ENCODE results near the gene TK2.
"Not testable (repeated sequence)": the region's sequence is repeated elsewhere in the genome, so short reads cannot be mapped to it uniquely, and the experiment has no call there.

TK2 gene

GRCh38 chr16:66574081-66574480, 24.2 kb upstream of the TK2 start:
- no peak for DNase-seq (ENCODE audit: extremely low read depth in 1 of 2, low read depth in 1 of 2)

- DNase-seq (ENCODE audit: extremely low read depth in 1 of 2, low read depth in 1 of 2), result no peak
These were observed 22.4 kb upstream of the TK2 start for GRCh38 chr16:66572356-66572755.

DNA sequence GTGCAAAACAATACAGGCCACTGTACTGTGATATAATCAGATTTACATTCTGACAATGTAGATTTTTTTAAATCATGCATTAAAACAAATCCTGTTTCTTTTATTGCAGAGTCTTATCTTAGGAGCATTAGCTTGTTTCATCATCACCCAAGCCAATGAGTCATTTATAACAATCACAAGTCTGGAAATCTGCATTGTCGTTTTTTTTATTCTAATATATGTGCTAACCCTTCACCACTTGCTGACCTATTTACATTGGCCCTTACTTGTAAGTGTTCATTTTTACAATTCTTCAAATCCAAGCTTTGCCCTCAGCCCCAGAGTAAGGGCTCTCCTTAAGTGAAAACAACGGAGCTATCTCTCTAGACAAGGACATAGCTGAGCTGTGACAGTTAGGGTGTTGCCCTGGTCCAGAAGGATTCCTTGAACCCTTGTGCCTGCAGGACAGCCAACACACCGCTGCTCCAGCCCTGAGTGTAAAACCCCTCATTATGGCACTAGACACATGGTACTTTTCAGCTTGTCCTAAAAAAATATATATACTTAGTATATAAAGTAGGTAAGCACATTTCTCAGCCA, 20.0 kb upstream of the TK2 start:
- no peak for DNase-seq (ENCODE audit: extremely low read depth in 1 of 2, low read depth in 1 of 2)

DNA sequence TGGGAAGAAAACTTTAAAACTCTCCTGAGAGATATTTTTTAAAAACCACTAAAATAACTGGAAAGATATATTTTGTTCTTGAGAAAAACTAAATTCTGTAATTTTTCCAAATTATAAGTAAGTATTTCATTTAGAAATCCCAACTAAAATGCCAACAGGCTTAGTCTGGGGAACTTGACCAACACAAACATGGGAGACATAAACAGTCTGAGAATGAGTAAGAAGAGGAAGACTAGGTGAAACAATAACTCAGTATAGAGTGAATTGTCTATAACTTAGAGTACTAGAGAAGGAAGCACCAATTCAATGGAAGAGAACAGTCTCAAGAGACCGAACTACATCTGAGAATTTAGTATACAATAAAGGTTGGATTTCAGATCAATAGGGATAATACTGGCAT, 19.2 kb upstream of the TK2 start:
- no peak for DNase-seq (ENCODE audit: extremely low read depth in 1 of 2, low read depth in 1 of 2)

DNA sequence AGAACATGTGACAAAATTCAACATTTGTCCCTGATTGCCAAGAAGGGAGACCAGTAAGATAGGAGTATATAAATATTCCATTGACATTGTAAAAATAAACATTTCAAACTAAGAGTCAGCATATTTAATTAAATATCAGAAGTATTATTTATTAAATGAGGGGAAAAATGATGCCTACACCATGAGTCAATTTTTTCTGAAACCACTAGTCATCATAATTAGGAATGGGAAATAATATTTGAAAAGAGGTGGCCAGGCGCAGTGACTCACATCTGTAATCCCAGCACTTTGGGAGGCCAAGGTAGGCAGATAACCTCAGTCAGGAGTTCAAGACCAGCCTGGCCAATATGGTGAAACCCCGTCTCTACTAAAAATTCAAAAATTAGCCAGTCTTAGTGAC, 18.4 kb upstream of the TK2 start:
- DNase-seq (ENCODE audit: extremely low read depth in 1 of 2, low read depth in 1 of 2), result no peak

DNA sequence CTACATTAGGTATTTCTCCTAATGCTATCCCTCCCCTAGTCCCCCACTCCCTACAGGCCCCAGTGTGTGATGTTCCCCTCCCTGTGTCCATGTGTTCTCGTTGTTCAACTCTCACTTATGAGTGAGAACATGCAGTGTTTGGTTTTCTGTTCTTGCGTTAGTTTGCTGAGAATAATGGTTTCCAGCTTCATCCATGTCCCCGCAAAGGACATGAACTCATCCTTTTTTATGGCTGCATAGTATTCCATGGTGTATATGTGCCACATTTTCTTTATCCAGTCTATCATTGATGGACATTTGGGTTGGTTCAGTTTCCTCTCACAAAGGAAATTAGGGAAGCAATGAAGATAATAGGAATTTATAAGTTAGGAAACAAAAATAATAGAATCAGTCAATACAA, 17.3 kb upstream of the TK2 start:
- not testable (repeated sequence) for DNase-seq (ENCODE audit: extremely low read depth in 1 of 2, low read depth in 1 of 2)

DNA sequence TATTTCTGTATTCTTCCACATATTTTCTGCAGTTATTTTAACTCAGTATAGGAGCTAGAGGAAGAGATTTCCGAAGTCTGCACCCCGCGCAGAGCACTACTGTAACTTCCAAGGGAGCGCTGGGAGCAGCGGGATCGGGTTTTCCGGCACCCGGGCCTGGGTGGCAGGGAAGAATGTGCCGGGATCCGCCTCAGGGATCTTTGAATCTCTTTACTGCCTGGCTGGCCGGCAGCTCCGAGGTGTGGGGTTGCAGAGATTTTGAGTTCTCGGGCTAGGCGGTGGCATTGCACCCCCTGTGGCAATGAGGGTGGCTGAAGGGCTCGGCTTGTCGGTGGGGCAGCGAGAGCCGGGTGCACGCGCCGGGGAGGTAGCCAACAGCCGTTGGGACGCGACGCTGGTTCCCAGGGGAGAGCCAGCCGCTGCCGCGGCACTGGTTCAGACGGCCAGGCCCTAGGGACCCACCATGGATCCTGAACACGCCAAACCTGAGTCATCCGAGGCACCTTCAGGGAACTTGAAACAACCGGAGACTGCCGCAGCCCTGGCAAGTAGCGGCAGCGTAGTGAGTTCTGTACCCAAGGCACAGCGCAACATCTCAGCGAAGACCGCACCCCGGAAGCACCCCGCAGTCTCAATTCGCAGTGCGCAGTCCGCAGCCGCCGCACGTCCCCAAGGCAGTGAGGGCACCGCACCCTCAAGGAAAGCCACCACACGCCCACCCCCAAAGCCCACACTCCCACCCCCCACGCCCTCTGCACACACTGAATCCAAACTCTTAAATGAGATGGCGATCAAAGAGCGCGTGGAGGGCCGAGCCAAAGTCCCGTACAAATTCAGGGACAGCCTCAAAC, 16.4 kb upstream of the TK2 start, which contains the start of gene CMTM1:
CMTM1 (plus strand) TSS at position 389 of the 851 bp plus-strand sequence; CDS start at position 464, 75 bp downstream.
- no peak for DNase-seq (ENCODE audit: extremely low read depth in 1 of 2, low read depth in 1 of 2)

DNA sequence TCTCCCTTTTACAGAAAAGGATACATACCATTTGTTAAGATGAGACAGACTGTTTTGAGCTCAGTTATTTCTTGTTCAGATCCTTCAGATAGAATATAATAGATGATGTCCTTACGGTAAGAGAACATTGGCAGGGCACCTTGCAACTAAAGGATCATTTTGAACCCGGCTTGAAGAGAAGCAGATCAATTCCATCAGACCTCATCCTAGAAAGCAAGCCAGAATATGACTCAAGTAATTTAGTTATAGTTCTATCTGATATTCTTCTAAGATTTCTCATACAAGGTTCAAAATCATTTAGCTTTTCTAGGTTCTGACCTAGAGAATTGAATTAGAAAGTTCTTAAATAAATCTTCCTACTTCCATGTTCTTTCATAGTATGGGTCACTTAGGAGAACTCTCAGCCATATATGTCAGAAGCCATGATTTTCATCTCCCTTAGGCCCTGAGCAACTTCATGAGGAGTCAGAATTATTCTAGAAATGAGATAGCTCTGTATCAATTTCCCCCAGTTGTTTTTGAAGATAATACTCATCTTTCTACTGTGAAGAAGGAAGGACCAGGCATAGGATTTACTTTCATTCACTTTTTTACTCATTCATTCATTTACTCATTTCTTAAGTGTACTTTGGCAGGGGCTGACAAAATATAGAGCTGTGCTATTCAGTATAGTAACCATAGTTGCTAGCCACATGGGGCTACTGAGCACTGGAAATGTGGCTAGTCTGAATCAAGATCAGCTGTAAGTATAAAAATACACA, 13.8 kb upstream of the TK2 start:
- DNase-seq (ENCODE audit: extremely low read depth in 1 of 2, low read depth in 1 of 2), result no peak

GRCh38 chr16:66562986-66563385, 13.1 kb upstream of the TK2 start:
- no peak for DNase-seq (ENCODE audit: extremely low read depth in 1 of 2, low read depth in 1 of 2)

DNA sequence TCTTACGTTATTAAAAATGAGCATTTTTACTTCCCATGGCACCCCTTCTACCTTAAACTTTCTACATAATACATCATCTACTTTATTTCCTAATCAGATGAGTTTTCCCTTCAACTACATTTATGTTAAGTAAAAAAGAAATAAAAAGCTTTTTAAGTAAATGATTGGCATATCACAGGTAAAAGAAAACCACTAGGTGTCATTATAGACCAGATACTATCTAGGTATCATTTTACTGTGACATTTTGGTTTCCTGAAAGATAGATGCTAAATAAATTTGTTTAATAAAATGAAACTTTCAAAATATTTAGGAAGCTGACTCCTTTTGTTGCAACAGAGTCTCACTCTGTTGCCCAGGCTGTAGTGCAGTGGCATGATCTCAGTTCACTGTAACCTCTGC, 12.5 kb upstream of the TK2 start:
- no peak for DNase-seq (ENCODE audit: extremely low read depth in 1 of 2, low read depth in 1 of 2)

DNA sequence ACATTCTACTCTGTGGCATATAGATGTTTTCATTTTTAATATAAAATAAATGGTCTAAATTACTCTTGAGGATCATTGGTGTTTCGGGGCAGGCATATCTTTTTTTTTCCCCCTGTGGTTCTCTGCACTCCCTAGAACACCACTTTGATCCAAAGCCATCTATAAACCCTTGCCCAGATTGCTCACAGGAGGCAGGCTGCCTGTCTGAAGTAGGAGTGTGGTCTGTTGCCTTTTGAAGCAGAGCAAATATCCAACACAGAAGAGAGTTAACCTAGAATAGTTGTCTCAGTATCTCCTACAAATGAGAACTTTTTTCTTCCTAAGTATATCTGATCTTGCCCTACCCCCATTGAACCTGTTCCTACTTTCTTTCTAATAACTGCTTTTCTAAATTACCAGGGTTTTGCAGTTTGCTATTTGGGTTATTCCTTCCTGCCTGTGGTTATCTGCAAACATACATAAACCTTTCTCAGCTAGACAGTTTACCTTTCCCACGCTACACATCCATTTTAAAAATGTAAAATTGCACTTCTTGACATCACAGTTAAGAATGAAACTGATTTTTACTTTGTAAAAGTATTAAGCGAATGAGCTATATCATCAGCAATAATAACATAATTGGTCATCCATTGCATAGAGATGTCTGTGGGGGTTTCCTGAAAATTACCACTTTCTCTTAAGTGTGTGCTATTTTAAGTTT, 11.6 kb upstream of the TK2 start:
- DNase-seq (ENCODE audit: extremely low read depth in 1 of 2, low read depth in 1 of 2), result no peak

DNA sequence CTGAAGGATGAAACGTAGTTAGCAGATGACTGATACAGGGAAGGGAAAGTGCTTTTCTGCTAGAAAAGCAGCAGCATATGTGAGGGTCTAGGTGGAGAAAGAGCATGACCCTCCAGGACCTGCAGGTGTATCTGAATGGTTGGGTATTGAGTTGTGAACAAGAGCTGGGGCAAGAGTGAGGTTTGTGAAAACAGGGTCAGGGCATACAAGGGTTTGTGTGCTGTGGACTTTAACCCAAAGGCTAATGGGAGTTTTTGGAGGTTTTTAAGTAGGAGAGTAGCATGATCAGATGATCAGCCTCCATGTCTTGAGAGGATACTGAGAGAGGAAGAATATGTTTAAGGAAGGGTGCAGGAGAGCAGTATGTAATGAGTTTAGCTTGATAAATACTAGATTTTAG, 10.2 kb upstream of the TK2 start:
- no peak for DNase-seq (ENCODE audit: extremely low read depth in 1 of 2, low read depth in 1 of 2)

GRCh38 chr16:66554495-66554894, 4.6 kb upstream of the TK2 start:
- DNase-seq (ENCODE audit: extremely low read depth in 1 of 2, low read depth in 1 of 2), result no peak

- no peak for DNase-seq (ENCODE audit: extremely low read depth in 1 of 2, low read depth in 1 of 2)
These were observed 4.1 kb upstream of the TK2 start for GRCh38 chr16:66554021-66554420.

- no peak for DNase-seq (ENCODE audit: extremely low read depth in 1 of 2, low read depth in 1 of 2)
These were observed 3.3 kb upstream of the TK2 start for GRCh38 chr16:66553223-66553622.

GRCh38 chr16:66552286-66553177, 2.6 kb upstream of the TK2 start, which contains the start of gene CKLF:
CKLF (plus strand) TSS chr16:66552576; CDS start chr16:66552716, 140 bp downstream.
- DNase-seq (ENCODE audit: extremely low read depth in 1 of 2, low read depth in 1 of 2), result peak; percentile 80 to 89

DNA sequence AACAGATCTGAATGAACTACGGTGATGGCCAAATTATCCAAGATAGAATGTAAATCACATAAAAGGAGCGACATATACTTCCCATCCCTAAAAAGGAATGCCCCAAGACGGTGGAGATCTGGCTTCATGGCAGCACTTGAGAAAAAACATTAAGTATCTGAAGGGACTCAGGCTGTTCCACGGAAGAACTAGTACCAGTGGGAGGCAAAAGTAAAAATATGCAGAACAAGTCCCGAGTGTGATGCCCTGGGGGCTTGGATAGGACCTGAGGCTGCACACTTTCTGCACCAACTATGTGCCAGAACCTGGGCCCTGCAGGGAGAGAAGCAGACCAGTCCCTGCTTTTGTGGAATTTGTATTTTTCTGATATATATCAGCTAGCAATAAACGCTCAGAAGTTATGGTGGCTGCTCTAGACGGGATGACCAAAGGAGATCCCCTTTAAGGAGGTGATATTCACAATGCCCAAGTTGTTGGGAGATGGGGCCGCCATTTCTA, 1.9 kb upstream of the TK2 start:
- no peak for DNase-seq (ENCODE audit: extremely low read depth in 1 of 2, low read depth in 1 of 2)

GRCh38 chr16:66551348-66551759, 1.4 kb upstream of the TK2 start:
- DNase-seq (ENCODE audit: extremely low read depth in 1 of 2, low read depth in 1 of 2), result peak; percentile 29 to 59

- DNase-seq (ENCODE audit: extremely low read depth in 1 of 2, low read depth in 1 of 2), result no peak
These were observed 1.1 kb downstream of the TK2 start for GRCh38 chr16:66548868-66549267.

DNA sequence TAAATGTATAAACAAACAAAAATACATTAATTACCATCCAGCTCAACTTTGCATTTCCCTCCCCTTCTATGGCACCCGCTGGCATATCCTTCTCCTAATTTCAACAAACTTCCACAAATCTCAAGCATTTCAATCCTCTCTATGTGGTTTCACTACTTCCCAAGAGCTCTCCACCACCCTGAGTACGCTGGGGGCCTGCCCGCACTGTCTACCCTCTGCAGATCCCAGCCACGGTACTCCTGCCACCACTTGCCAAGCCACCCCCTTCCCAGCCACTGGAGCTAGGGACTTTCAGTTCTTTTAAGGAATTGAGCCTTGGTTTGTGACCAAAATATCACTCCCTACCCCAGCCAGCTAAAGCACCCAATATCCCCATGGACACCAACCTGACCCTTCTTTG, 1.9 kb downstream of the TK2 start:
- no peak for DNase-seq (ENCODE audit: extremely low read depth in 1 of 2, low read depth in 1 of 2)
